Measurements from ENCODE around the gene RALGAPB.

- TF ChIP-seq POLR2A (IDR thresholded peaks at IDR 0.05; ENCODE audit: low read depth, low read length) (no peak; the same call in 1 of the 2 replicates), POLR2AphosphoS5 (IDR thresholded peaks at IDR 0.05; ENCODE audit: low read depth, low read length) (peak; percentile 44), TAF1 (IDR thresholded peaks at IDR 0.05; ENCODE audit: borderline replicate concordance, low read depth, low read length) (no peak)
These were observed 45.0 kb upstream of the RALGAPB start for GRCh38 chr20:38427655-38428023.
